HG03378 (cell line): ENCODE measurements around the gene PCDH15.

Experiments
- ATAC-seq: cut with Tn5 transposase; IDR thresholded peaks from one replicate; pipeline ENCODE4 v1.9.1; 2021; ENCODE audit warnings: mild to moderate bottlenecking, moderate library complexity; ENCODE audit not compliant: unreplicated experiment

Gene PCDH15

DNA sequence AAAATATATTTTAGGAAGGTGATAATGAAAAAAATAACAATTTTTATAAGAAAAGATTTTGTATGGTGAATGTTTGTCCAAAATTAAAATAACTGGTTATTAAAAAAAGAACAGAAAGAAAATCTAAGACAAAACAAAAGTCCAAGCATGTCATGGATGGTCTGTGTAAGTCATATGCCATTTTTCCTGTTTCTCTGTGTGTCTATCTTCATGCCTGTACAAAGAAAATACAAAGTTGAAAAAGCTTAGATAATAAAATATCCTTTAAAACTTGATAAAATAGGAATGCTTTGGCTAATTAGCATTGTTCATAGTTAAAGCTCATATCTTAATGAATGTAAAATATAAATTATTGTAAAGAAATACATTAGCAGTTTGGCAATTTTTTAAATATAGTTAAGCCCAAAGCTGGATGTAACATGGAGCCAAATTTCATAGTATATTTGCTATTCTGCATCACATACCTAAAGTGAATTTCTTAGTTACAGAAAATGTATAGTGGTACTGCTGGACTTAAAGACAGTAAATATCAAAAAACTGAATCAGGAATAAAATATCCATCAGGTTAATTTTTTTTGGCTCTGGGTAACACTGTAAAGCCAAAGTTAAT is 661.1 kb downstream of the PCDH15 start:
- ATAC-seq, result no peak

DNA sequence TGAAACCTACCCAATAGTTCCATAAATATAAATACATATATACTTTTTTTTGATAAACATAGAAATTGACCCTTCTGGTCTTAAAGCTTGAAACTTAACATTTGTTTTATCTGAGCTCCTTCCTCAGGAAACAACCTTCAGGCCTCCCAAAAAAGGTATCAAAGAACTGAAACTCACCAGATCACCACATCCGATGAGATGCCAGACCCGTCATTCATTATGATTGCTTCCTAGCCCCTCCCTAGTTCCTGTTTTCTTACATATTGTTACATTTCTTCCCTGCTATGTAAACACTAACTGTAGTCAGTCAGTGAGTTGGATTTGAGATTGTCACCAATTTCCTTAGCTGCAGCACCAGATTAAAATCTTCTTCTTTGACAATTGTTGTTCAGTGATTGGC is 663.6 kb downstream of the PCDH15 start:
- ATAC-seq, result no peak

DNA sequence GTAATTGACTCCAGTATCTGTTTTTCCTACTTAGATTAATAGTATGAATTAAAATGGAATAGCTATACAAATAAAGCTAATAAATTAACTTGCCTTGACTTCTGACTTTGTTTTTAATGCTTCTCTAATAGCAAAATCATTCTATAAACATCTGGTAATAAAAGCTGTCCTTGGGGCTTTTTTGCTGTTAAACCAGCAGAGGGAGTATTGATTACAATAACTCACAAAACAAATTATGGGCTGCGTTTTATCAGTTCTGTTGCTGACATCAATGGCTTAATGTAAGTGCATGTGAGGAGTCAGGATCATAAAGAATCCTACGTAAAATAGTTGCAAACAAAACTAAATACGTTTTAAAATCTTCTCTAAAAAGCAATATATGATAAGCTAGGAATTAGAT is 667.8 kb downstream of the PCDH15 start:
- no peak for ATAC-seq

DNA sequence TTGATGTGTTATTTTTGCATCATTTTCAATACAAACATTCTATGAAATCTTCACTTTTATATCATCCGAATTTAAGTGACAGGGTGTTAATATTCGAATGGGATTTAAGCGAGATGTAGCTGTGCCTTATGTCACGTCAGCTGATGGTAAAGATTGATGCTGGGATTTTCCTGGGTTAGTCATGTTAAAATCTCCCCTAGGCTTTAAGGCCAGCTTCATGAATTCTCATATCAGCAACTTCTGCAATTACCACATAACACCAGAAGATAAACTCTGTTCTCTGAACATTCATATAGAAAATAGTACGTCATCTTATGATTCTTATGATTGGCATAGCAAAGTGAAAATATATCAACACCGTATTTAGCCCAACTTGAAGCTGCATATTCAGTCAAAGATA is 669.2 kb downstream of the PCDH15 start:
- no peak for ATAC-seq

DNA sequence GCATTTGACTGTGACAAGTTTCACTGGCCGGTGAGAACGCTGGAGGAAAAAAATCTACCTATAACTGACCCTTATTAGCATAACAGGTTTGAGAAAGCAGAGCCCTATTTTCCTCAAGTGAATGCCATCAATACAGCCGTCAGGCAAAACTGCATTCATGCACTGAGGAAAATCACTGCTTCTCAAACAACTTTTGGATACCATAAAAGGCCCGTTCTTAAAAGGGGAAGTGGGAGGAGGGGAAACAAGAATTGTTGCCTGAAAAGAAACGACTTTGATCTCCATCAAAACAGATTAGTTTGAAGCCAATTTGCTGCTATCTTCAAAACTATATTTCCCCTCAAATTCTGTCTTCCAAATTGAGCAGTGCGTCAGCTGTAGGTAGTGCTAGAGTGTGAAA is 670.6 kb downstream of the PCDH15 start:
- no peak for ATAC-seq

DNA sequence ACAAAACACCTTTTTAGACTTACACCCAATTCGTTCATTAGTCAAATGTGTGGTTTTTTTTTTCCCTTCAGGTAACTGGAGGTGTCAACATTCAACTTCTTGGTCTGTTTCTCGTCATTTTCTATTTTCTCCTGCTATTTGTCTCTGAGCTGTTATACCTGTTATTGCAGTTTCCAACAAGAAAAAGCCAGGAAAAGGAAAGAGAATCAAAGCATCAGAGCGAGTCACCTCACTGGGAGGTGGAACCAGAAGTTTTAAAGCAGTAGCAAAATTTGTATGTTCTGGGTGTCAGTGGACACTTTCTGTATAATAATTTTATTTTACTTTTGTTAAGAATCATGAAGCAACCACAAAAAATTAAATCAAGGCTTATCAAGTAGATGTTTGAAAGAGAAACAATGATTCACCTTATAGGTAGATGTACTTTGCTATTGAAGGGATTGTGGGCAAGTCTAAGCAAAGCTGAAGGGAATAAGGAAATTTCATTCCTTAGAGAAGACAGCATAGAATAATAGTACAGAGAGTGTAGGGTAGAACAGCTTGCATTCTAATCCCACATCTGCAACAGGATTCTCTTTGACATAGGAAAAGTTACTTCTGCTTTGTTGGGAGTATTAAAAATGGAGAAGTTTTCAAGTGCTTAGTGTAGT is 675.8 kb downstream of the PCDH15 start:
- ATAC-seq, result no peak

DNA sequence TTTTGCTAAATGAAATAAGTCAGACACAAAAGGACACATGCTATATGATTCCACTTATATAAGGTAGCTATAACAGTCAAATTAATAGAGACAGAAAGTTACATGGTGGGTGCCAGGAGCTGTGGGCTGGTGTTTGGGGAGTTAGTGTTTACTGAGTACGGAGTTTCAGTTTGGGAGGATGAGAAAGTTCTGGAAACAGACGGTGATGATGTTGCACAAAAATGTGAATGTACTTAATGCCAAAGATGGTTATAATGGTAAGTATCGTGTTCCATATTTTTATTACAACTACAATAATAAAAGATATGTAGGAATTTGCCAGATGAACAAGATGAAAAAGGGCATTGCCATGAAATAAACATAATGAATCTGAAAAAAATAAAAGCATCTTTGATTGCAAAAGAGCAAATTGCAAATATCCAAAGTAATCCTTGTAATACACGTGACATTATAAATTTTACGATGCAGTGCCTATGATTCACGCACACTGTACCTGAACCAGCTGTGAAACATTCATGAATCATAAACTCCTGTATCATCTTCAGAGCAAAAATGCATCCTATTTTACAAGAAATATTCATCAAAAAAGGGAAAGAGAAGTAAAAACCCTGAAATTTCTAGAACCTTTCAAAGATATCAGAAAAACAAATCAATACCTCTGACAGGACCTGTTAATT is 676.7 kb downstream of the PCDH15 start:
- ATAC-seq, result no peak

DNA sequence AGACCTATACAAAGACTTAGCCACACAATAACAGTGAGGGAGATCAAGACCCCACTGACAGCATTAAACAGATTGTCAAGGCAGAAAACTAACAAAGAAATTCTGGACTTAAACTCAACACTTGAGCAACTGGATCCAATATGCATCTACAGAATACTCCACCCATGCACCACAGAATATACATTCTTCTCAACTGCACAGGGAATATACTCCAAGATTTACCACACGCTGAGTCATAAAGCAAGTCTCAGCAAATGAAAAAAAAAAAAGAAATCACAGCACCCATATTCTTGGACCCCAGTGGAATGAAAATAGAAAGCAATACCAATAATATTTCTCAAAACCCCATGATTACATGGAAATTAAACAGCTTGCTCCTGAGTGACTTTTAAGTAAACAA is 680.2 kb downstream of the PCDH15 start:
- ATAC-seq, result no peak

DNA sequence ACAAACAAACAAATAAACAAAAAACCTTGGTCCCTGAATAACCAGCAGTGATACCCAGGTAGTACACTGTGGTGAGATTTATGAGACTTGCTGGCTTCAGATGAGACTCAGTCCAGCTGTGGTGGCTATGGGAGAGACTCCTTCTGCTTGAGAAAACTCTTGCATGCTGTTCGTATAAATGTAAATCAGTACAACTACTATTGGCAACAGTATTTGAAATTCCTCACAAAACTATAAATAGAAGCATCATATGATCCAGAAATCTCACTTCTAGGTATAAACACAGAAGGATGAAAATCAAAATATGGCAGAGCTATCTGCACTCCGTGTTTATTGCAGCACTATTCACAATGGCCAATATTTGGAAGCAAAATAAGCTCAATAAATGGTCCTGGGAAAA is 692.1 kb downstream of the PCDH15 start:
- no peak for ATAC-seq

DNA sequence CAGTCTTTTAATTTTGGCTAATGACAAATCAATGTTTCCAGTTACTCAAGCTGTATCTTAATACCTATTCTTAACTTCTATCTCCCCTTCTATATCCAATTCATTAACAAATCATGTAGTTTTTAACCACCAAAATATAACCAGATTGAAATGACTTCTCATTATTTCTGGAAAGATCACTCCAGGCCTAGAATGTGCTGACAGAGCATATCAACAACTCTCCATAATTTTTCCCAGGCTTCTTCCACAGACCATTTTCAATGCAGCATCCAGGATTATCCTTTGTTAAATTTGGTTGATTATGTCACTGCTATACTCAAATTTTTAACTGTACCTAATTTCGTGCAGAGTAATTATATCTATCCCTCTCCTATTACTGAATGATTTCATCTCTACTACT is 704.1 kb downstream of the PCDH15 start:
- ATAC-seq, result no peak

DNA sequence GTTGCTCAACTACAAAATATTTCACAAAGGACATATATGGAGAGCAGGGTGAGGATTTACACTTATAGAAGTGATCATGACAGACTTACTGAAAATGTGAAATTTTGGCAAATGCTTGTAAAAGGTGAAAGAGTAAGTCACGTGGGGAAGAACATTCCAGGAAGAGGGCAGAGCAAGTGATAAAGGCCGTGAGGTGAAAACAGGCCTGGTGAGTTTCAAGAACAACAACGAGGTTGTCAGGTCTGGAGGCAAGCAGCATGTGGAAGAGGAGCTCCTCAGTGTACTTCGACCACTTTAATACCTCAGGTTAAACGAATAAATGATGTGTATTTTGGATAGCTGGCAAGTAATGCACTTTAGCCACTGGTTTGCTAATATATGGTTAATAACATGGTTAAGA is 706.7 kb downstream of the PCDH15 start:
- no peak for ATAC-seq

DNA sequence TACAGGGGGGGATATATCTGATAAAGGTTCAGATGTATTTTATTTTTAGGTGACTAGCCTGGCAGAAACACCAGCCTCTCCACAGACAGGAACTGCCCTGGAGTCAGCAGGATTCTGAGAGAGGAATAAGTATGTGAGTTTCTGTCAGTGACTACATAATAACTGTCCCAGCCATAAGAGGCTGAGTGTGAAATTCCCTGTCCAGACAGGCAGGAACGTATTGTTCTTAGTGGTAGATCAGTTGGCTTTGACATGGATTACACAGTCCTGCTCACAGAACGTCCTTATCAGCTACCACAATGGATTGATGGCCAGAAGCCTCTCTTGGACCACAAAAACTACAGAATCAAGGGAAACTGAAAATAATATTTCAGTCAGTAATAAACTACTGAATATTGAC is 709.8 kb downstream of the PCDH15 start:
- ATAC-seq, result no peak

DNA sequence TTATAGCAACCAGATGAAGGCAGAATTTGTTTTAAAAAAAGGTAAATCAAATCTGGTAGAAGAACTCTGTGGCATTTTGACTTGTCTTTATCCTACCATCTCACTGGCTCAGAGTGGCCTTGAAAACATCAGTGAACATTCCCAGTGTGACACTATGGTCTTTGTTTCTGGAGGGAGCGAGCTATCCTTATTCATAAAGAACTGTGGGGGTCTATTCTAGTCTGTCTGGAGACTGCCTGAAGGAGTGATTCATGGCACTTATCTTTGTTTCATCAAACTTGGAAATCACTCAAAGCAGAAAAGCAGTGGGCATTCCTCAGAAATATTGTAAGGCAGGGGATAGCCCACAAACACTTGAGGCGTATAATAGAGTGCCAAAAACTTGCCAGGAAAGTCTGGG is 719.1 kb downstream of the PCDH15 start:
- ATAC-seq, result no peak

DNA sequence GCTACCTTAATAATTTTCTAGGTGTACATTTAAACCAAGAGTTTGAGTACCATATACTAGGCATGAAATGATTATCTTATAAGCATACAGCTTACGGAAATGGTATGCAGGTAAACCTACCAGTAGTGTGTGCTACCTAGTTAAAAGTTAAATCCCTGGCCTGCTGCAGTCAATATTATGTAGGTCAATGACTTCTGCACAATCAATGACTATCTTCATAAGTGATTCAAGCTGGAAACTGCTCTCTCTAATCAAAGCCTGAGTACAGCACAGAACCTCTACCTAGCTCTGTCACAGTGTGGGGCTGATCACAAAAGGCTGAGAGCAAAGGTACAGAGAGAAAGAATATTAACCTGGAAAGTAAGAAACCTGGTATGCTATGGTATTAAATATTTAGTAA is 733.7 kb downstream of the PCDH15 start:
- no peak for ATAC-seq

DNA sequence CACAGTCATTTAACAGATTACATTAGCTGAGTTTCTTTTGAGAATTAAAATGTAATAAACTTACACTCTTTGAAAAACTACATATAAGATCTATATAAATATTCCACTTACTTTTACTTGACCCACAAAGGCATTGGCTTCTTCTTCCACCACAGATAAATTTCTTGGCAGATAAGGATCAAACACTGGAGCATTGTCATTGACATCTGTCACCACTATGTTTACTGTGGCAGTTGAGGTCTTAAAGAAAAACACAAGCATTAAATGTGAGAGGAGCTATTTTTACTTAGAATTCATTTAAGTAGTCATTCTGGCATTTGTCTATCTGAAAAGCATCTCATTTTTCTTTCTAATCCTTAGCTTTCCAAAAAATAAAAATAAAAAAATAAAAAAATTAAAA is 734.4 kb downstream of the PCDH15 start:
- no peak for ATAC-seq

DNA sequence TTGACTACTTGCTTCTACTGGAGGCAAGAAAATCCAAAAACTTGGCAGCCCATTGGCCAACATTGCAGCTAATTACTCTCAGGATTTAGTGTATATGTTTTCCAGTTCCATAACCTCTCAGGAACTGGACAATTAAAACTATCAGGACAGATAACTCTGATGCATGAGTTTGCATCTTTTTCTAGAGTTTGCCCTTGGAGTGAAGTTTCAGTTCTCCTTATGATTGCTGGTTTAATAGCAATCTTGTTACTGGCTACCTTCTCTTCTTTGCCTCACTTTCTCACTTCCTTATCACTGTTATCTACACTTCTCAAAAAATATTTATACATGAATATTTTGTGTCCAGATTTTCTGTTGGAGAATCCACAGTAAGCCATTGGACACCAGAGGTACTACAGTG is 735.9 kb downstream of the PCDH15 start:
- ATAC-seq, result no peak

DNA sequence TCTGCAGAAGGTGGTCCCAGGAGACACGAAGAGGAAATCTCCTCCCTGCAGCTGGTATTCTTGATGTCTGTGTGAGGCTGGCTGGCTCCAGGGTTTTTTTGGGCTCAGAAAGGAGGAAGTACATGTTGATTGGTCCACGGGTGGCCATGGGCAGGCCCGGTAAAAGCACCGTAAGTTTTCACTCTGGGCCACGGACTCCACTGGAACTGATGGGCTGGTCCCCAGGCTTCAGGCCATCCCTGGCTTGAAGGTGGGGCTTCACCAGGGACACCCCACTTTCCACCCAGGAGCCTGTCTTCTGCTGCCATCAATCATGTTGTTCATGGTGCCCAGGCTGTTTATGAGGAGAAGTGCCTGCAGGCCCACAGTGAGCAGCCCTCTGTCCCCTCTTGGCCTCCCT is 736.8 kb downstream of the PCDH15 start:
- ATAC-seq, result no peak

DNA sequence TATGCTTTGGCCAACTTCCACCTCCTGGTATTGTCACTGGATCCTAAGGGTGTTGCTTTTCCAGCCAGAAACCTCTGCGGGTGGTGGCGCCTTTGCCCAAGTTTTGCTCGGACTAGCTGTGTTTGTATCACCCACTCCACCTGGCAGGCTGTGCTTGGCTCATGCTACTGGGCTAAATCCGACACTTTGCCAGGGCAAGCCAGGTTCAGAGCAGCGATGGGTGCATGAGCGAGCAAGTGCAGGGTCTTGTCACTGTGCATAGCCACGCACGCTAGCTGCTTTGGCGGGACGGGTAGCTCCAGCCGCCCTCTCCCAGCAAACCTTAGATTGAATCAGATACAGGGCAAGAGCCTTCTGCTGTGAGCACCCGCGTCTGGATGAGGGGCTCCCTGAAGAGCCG is 737.5 kb downstream of the PCDH15 start:
- no peak for ATAC-seq

DNA sequence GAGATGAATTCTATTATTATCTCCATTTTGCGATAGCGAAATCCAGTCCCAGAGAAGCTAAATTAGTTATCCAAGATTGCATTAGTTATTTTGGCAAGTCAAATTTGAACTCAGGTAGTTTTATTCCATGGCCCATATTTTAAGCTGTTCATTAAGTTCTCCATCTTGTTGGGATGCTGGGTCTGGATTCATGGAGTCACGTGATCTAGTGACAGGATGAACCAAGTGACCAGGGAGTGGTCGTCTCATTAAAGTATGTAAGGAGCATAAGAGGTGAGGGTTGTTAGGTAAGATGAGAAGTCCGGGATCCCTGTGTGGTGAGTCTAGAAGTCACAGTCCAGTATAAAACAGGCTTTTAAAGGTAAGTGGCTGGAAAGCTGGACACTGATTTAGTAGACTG is 740.5 kb downstream of the PCDH15 start:
- no peak for ATAC-seq

DNA sequence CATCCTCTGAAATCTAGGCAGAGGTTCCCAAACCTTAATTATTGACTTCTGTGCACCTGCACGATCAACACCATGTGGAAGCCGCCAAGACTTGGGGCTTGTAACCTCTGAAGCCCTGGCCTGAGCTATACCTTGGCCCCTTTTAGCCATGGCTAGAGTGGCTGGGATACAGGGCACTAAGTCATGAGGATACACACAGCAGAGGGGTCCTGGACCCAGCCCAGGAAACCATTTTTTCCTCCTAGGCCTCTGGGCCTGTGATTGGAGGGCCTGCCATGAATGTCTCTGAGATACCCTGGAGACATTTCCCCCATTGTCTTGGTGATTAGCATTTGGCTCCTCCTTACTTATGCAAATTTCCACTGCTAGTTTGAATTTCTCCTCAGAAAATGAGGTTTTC is 743.7 kb downstream of the PCDH15 start:
- no peak for ATAC-seq

DNA sequence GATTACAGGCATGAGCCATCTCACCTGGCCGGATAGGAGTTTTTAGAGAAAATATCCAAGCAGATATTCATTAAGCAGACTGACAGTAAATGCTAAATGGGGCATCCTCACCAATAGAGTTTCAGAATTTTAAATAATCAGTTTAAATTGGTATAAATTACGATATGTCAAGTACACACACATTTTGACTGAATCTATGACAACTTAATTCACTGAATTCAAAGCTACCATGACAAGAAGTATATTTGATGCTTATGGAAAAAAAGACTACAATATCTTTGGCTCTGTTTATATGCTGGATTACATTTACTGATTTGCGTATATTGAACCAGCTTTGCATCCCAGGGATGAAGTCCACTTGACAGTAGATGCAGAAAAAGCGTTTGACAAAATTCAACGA is 774.7 kb downstream of the PCDH15 start:
- ATAC-seq, result no peak

DNA sequence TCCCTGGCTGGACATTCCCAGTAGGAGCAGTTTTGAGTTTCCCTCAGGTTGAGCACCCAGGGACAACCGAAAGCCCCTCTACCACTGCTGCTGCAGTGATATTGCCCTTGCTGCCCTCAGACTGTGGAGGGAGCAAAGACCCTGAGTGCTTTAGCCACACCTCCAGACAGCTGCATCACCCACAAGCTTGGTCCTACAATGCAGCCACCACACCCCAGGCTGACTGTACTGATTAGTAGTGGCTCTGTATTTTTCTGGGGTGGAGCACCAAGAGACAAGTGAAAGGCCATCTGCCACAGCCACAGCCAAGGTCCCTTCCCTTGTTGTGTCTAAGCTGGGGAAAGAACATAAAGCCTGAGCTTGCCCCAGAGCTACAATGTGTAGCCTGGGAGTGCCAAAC is 789.9 kb downstream of the PCDH15 start:
- no peak for ATAC-seq
